CD14-positive monocyte (primary cell): Measurements from ENCODE around the gene ZFP64. TPM values are rescaled to one million over a fixed set of nuclear protein-coding genes. Genes with fewer than 3 reads are reported as not detected.

ENCODE experiments used
- DNase-seq, 3 donors: peaks; one replicate each; pipeline ENCODE4 v3.0.0-alpha.2; 2011 to 2022
- H2AFZ ChIP-seq: 2 replicates; pipeline ENCODE4 v1.6.0; 2012; ENCODE audit warnings: mild to moderate bottlenecking, low read depth, low read length, inconsistent platforms; ENCODE audit not compliant: insufficient read depth, poor library complexity, severe bottlenecking
- H3K27ac ChIP-seq, 2 donors: 1 replicate in 1 of 2; 2 replicates in 1 of 2; pipeline ENCODE4 v1.5.1; 2012 to 2013; ENCODE audit warnings: low read length in 2 of 2, control low read depth in 1 of 2, inconsistent platforms in 1 of 2, low read depth in 1 of 2, mild to moderate bottlenecking in 1 of 2
- H3K27me3 ChIP-seq, 2 donors: one replicate each; pipeline versions ENCODE4 v1.6.0 to v1.6.1; 2011 to 2013; ENCODE audit warnings: low read length in 2 of 2; ENCODE audit not compliant: control insufficient read depth in 2 of 2, insufficient read depth in 2 of 2
- H3K36me3 ChIP-seq, 2 donors: replicated peaks in 1 of 2; 1 replicate in 1 of 2; 2 replicates in 1 of 2; pipeline versions ENCODE4 v1.5.1 to v1.6.1; 2012 to 2013; ENCODE audit warnings: low read length in 2 of 2, control low read depth in 1 of 2, inconsistent platforms in 1 of 2, mild to moderate bottlenecking in 1 of 2; ENCODE audit not compliant: insufficient read depth in 2 of 2, control insufficient read depth in 1 of 2
- H3K4me1 ChIP-seq, 2 donors: 1 replicate in 1 of 2; 2 replicates in 1 of 2; pipeline versions ENCODE4 v1.5.1 to v1.6.1; 2012 to 2013; ENCODE audit warnings: low read length in 2 of 2, control low read depth in 1 of 2, inconsistent platforms in 1 of 2, mild to moderate bottlenecking in 1 of 2, moderate library complexity in 1 of 2; ENCODE audit not compliant: insufficient read depth in 2 of 2, control insufficient read depth in 1 of 2
- H3K4me2 ChIP-seq: replicated peaks from 2 replicates; pipeline ENCODE3; 2012; ENCODE audit warnings: low read length, moderate library complexity, mild to moderate bottlenecking; ENCODE audit not compliant: poor library complexity, severe bottlenecking; ENCODE audit errors: extremely low read depth
- H3K4me3 ChIP-seq, 3 experiments: fragments of 200-600 bp in 1 of 3; sonication (generic) in 1 of 3; replicated peaks in 1 of 3; 1 replicate in 2 of 3; 2 replicates in 1 of 3; pipeline ENCODE4 v1.5.1; 2011 to 2013; ENCODE audit warnings: low read length in 3 of 3, mild to moderate bottlenecking in 3 of 3, control low read depth in 2 of 3, low read depth in 2 of 3, inconsistent platforms in 1 of 3, moderate library complexity in 1 of 3
- H3K79me2 ChIP-seq: 2 replicates; pipeline ENCODE4 v1.6.0; 2012; ENCODE audit warnings: mild to moderate bottlenecking, control low read depth, inconsistent platforms, low read length, moderate library complexity; ENCODE audit not compliant: insufficient read depth
- H3K9ac ChIP-seq: 2 replicates; pipeline ENCODE4 v1.6.0; 2017; ENCODE audit warnings: low read length, mild to moderate bottlenecking; ENCODE audit not compliant: insufficient read depth, poor library complexity, severe bottlenecking
- H3K9me3 ChIP-seq, 2 donors: replicated peaks in 1 of 2; 1 replicate in 1 of 2; 2 replicates in 1 of 2; pipeline versions ENCODE4 v1.5.1 to v1.6.1; 2012 to 2013; ENCODE audit warnings: low read length in 2 of 2, control low read depth in 1 of 2; ENCODE audit not compliant: control insufficient read depth in 1 of 2, insufficient read depth in 1 of 2
- H4K20me1 ChIP-seq: 2 replicates; pipeline ENCODE4 v1.6.0; 2012; ENCODE audit warnings: mild to moderate bottlenecking, low read length, control low read depth, moderate library complexity; ENCODE audit not compliant: insufficient read depth
- H3K27ac Mint-ChIP-seq, 7 donors: one replicate each; pipeline ENCODE4 v1.8.0; 2020; ENCODE audit warnings: mild to moderate bottlenecking in 7 of 7, mixed read lengths in 7 of 7, moderate library complexity in 6 of 7, inconsistent platforms in 2 of 7
- H3K27me3 Mint-ChIP-seq, 3 donors: one replicate each; pipeline ENCODE4 v1.8.0; 2021 to 2022; ENCODE audit warnings: low read depth in 3 of 3, mild to moderate bottlenecking in 3 of 3, mixed read lengths in 3 of 3, moderate library complexity in 3 of 3, inconsistent platforms in 1 of 3
- H3K36me3 Mint-ChIP-seq, 2 donors: one replicate each; pipeline ENCODE4 v1.8.0; 2020; ENCODE audit warnings: mixed read lengths in 2 of 2, inconsistent platforms in 1 of 2, mild to moderate bottlenecking in 1 of 2
- H3K4me1 Mint-ChIP-seq: one replicate; pipeline ENCODE4 v1.8.0; 2020; ENCODE audit warnings: mild to moderate bottlenecking, mixed read lengths
- H3K4me3 Mint-ChIP-seq, 2 donors: one replicate each; pipeline ENCODE4 v1.8.0; 2020; ENCODE audit warnings: mild to moderate bottlenecking in 2 of 2, mixed read lengths in 2 of 2, moderate library complexity in 1 of 2
- H3K9me3 Mint-ChIP-seq, 7 donors: one replicate each; pipeline ENCODE4 v1.8.0; 2020 to 2022; ENCODE audit warnings: mixed read lengths in 7 of 7, mild to moderate bottlenecking in 6 of 7, moderate library complexity in 6 of 7, inconsistent platforms in 2 of 7
- WGBS: methylation state at CpG from one replicate; pipeline ENCODE4 v1.1.5; 2013; ENCODE audit warnings: missing lambda C conversion rate; ENCODE audit not compliant: insufficient coverage; 5-methylcytosine and 5-hydroxymethylcytosine counted together
- intact Hi-C, 2 donors: fragments of 100-400 bp; cut with micrococcal nuclease; formaldehyde crosslinking; loops; one replicate each; pipeline versions ENCODE4 v1.15.0 to v1.15.1; 2023
- polyA plus RNA-seq, 3 donors: library from polyadenylated mRNA; depleted of rRNA in 1 of 3; unstranded in 2 of 3; stranded (reverse) in 1 of 3; fragments of 300-500 nt in 2 of 3; fragments of >200 nt in 1 of 3; fragmentation: Illumina TruSeq in 2 of 3; gene quantifications; 1 replicate in 2 of 3; 2 replicates in 1 of 3; pipeline ENCODE4 v1.2.3, GENCODE V29; 2012 to 2021
- TF ChIP-seq, protein P1 (sequence below): fragments of 200-600 bp; IDR thresholded peaks from one replicate; pipeline ENCODE4 v1.8.0; 2022; ENCODE audit warnings: antibody characterized with exemption, mild to moderate bottlenecking

ZFP64 gene
- polyA plus RNA-seq, 3 donors: 2.9 to 7.3 (median 4.9) TPM

DNA sequence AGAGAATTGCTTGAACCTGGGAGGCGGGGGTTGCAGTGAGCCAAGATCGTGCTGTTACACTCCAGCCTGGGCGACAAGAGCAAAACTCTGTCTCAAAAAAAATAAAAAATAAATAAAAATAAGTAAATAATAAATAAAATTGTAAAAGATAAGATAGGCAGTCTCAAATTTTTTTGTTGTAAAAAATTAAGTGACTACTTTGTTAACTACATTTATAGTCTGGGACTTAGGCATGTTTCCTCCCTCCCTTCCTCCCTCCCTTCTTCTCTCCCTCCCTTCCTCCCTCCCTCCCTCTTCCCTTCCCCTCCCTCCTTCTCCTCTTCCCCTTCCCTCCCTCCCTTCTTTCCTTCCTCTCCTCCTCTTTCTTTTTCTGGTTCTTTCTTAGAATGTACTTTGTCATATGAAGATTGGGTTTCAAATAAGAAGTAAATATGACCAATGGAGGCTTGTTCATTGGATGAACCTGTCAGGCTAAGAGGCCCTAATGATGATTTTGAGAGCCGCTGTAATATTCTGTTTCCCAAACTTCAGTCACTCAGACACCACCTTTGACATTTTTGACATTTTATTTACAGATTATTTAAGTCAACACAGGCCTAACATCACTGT, 24.2 kb downstream of the ZFP64 start:
- H3K9me3 Mint-ChIP-seq: peaks cover 0 to 8% (median 5%) of the 10 kb centered on the region in 7 donors
- Histone ChIP-seq H3K27me3 (no peaks in the 10 kb centered on the region), H3K4me3 (no peak overlapping the region), H2AFZ (no peak overlapping the region), H3K4me2 (no peak overlapping the region), H3K9ac (no peak overlapping the region), H3K9me3 (peaks cover 0 to 10% of the 10 kb centered on the region in 2 donors), H3K27ac (no peak overlapping the region), H3K36me3 (peaks cover 24 to 44% of the 10 kb centered on the region in 2 donors), H3K4me1 (no peaks in the 10 kb centered on the region), H4K20me1 (no peaks in the 10 kb centered on the region), H3K79me2 (no peaks in the 10 kb centered on the region)
- intact Hi-C loops: no loop called here
- no peak overlapping the region for H3K27ac Mint-ChIP-seq
- DNase-seq: no peak
- H3K4me3 Mint-ChIP-seq: no peak overlapping the region
- no CpG with 5 or more reads among the region's 4 CpGs for WGBS
- no peaks in the 10 kb centered on the region for H3K27me3 Mint-ChIP-seq
- peaks cover 48 to 60% of the 10 kb centered on the region in 2 donors for H3K36me3 Mint-ChIP-seq
- TF ChIP-seq, protein P1, sequence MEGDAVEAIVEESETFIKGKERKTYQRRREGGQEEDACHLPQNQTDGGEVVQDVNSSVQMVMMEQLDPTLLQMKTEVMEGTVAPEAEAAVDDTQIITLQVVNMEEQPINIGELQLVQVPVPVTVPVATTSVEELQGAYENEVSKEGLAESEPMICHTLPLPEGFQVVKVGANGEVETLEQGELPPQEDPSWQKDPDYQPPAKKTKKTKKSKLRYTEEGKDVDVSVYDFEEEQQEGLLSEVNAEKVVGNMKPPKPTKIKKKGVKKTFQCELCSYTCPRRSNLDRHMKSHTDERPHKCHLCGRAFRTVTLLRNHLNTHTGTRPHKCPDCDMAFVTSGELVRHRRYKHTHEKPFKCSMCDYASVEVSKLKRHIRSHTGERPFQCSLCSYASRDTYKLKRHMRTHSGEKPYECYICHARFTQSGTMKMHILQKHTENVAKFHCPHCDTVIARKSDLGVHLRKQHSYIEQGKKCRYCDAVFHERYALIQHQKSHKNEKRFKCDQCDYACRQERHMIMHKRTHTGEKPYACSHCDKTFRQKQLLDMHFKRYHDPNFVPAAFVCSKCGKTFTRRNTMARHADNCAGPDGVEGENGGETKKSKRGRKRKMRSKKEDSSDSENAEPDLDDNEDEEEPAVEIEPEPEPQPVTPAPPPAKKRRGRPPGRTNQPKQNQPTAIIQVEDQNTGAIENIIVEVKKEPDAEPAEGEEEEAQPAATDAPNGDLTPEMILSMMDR: no peak
- H3K4me1 Mint-ChIP-seq: no peaks in the 10 kb centered on the region

DNA sequence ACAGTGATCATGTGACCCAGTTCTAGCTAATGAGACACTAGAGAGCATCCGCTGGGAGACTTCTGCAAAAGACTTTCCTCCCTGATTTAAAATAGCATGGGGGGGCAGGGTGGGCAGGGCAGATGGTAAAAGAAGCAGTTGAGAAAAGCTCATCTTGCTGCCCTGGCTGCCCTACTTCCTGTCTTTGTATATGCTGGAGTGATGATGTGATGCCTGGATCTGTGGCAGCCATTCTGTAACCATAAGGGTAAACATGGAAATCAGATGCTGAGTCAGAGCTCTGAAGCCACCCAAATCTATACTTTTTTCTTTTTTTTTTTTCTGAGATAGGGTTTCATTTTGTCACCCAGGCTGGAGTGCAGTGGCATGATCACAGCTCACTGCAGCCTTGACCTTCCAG, 25.4 kb downstream of the ZFP64 start:
- H3K27ac Mint-ChIP-seq: no peak overlapping the region

More for the DNA sequence above, 25.4 kb downstream of the ZFP64 start:
- Mint-ChIP-seq H3K4me3 (no peak overlapping the region), H3K9me3 (peaks cover 0 to 8% (median 5%) of the 10 kb centered on the region in 7 donors), H3K27me3 (no peaks in the 10 kb centered on the region), H3K4me1 (no peaks in the 10 kb centered on the region), H3K36me3 (peaks cover 47 to 64% of the 10 kb centered on the region in 2 donors)
- peaks cover 27 to 43% of the 10 kb centered on the region in 2 donors for H3K36me3 ChIP-seq
- peaks cover 0 to 10% of the 10 kb centered on the region in 2 donors for H3K9me3 ChIP-seq
- no peaks in the 10 kb centered on the region for H3K27me3 ChIP-seq
- H3K9ac ChIP-seq: no peak overlapping the region
- no peak overlapping the region for H3K4me2 ChIP-seq
- no peak overlapping the region for H3K27ac ChIP-seq
- H3K4me3 ChIP-seq: no peak overlapping the region
- H2AFZ ChIP-seq: no peak overlapping the region
- H3K4me1 ChIP-seq: no peaks in the 10 kb centered on the region
- WGBS: no CpG with 5 or more reads among the region's 1 CpG
- TF ChIP-seq, protein P1: no peak
- H4K20me1 ChIP-seq: no peaks in the 10 kb centered on the region
- H3K79me2 ChIP-seq: no peaks in the 10 kb centered on the region
- DNase-seq: no peak
- intact Hi-C loops: no loop called here
